Fibroblast of gingiva (primary cell): ENCODE results near the gene RABIF.
"Not testable (repeated sequence)": the region's sequence is repeated elsewhere in the genome, so short reads cannot be mapped to it uniquely, and the experiment has no call there.

Experiments
- DNase-seq: peaks from one replicate; pipeline ENCODE4 v3.0.0-alpha.2; 2011; ENCODE audit warnings: low read depth

The RABIF gene

DNA sequence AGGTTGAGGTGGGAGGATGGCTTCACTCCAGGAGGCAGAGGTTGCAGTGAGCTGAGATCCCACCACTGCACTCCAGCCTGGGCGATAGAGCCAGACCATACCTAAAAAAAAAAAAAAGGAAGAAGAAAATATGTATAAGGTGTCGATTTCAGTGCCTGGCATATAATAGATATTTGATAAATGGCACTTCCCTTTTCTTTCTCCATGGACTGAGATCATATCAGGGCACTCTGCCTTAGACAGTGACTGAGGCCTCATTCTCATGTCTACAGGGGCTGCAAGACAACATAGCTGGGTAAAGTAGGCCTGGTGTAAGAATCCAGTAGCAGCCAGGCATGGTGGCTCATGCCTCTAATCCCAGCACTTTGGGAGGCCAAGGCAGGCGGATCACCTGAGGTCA lies 57.0 kb downstream of the RABIF start:
- no peak for DNase-seq

GRCh38 chr1:202829223-202829622 lies 59.7 kb downstream of the RABIF start:
- DNase-seq: not testable (repeated sequence)
